ENCODE results near the gene RUBCN. TPM values are rescaled to one million over a fixed set of nuclear protein-coding genes. Genes with fewer than 3 reads are reported as not detected.

The RUBCN gene
- total RNA-seq, 2 experiments from 2014 or later = 45.1 to 56.7 TPM

DNA sequence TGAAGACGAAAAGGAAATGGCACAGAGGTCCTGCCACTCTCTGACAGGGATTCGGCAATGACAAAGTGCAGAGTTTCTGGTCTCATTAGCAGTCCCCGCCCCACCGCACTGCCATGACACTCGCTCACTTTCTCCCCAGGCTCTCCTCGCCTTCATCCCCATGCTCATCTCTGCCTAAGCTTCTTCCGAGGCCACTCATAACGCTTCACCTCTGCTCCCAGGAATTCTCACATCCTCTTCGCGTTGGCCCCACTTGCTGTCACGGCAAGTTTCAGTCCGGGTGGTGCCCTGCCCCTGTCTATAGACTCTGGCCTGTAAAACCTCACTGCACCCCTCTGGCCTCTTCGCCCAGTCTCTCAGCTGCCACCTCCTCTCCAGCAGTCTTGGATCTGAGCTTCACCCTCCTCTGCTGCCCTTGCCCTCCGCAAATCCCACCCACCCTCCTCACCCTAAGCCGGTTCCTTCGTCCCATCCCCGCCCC, 654 bp downstream of the RUBCN start:
- H2AFZ ChIP-seq (ENCODE audit: low read length) = peak overlapping the region; percentile 1; the same call in 1 of the 2 replicates
- TF ChIP-seq, protein P1, sequence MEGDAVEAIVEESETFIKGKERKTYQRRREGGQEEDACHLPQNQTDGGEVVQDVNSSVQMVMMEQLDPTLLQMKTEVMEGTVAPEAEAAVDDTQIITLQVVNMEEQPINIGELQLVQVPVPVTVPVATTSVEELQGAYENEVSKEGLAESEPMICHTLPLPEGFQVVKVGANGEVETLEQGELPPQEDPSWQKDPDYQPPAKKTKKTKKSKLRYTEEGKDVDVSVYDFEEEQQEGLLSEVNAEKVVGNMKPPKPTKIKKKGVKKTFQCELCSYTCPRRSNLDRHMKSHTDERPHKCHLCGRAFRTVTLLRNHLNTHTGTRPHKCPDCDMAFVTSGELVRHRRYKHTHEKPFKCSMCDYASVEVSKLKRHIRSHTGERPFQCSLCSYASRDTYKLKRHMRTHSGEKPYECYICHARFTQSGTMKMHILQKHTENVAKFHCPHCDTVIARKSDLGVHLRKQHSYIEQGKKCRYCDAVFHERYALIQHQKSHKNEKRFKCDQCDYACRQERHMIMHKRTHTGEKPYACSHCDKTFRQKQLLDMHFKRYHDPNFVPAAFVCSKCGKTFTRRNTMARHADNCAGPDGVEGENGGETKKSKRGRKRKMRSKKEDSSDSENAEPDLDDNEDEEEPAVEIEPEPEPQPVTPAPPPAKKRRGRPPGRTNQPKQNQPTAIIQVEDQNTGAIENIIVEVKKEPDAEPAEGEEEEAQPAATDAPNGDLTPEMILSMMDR (conservative IDR thresholded peaks at IDR 0.05; ENCODE audit: low read length) = no peak
- no peak for TF ChIP-seq EZH2phosphoT487 (IDR thresholded peaks at IDR 0.05; ENCODE audit: borderline replicate concordance, low read depth, low read length)
- H3K36me3 ChIP-seq (ENCODE audit: insufficient read depth, low read length) = peaks cover 23% of the 10 kb centered on the region
- H3K4me1 ChIP-seq (ENCODE audit: insufficient read depth, low read length, poor library complexity, severe bottlenecking) = peaks cover 47% of the 10 kb centered on the region
- POLR2A ChIA-PET = interaction anchor here (0.8 to 5.5 kb wide), 12 partner anchors 10 to 61 kb away, joined by 3 to 41 read pairs (median 5); no protein-coding TSS in a partner anchor
- no peaks in the 10 kb centered on the region for H3K9me3 ChIP-seq (ENCODE audit: low read length)
- intact Hi-C loops (cut with micrococcal nuclease; ENCODE audit: unreplicated experiment) = loop anchor here (2.0 kb wide), 1 partner anchor 55 kb away; the partner anchor contains the start of gene LRCH3
- peak; percentile 61 for DNase-seq (ENCODE audit: low spot score)
- peaks cover 57% of the 10 kb centered on the region for H3K79me2 ChIP-seq (ENCODE audit: insufficient read depth, low read depth, low read length)
- CTCF ChIA-PET (ENCODE audit: unreplicated experiment) = interaction anchor here (1.0 kb wide), 1 partner anchor 15 kb away, joined by 3 read pairs; no protein-coding TSS in a partner anchor
- H4K20me1 ChIP-seq (ENCODE audit: insufficient read depth, low read length) = no peaks in the 10 kb centered on the region
- H3K4me2 ChIP-seq (ENCODE audit: low read length) = peak overlapping the region; percentile 80
- no peaks in the 10 kb centered on the region for H3K9me2 ChIP-seq (ENCODE audit: insufficient read depth, low read length)
- peak overlapping the region; percentile 94 for H3K27ac ChIP-seq (ENCODE audit: low read depth, low read length, poor library complexity, severe bottlenecking)
- BruUV-seq (replicated peaks) = no TSS peak
- H3K4me3 ChIP-seq (ENCODE audit: low read depth, low read length, poor library complexity, severe bottlenecking) = peak overlapping the region; percentile 83

DNA sequence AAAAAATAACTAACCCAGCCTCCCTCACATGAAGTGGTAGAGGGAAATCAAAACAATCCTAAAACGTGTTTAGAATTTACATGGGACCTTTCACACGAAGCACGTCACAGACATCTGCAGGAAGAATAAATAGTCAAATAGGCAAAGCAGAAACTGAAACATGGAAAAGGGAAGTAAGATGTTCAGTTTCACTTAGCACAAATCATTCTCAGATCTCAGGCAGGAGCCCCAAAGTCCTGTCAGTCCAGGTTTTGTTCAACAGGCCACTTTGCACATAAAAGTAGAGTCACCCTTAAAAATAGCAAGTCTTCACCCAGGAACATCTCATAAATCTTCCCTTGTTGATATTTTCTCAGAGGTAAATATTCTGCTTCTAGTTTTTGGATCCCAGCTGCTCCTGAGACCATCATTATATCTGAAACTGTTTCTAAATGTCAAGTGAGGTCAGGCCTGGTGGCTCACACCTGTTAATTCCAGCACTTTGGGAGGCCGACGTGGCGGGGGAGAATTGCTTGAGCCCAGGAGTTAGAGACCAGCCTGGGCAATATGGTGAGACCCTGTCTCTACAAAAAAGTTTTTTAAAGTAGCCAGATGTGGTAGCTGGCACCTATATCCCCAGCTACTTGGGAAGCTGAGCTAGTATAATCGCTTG, 1.9 kb downstream of the RUBCN start:
- CTCF ChIA-PET (ENCODE audit: unreplicated experiment) = no interaction called here
- TSS peak; percentile 65 for BruUV-seq (replicated peaks)

More for the DNA sequence above, 1.9 kb downstream of the RUBCN start:
- no peaks in the 10 kb centered on the region for H4K20me1 ChIP-seq (ENCODE audit: insufficient read depth, low read length)
- POLR2A ChIA-PET = interaction anchor here (0.9 to 5.5 kb wide), 4 partner anchors 12 to 21 kb away, joined by 3 to 41 read pairs (median 10); no protein-coding TSS in a partner anchor
- H3K4me3 ChIP-seq (ENCODE audit: low read depth, low read length, poor library complexity, severe bottlenecking) = peak overlapping the region; percentile 83
- peaks cover 65% of the 10 kb centered on the region for H3K79me2 ChIP-seq (ENCODE audit: insufficient read depth, low read depth, low read length)
- H3K4me1 ChIP-seq (ENCODE audit: insufficient read depth, low read length, poor library complexity, severe bottlenecking) = peaks cover 53% of the 10 kb centered on the region
- H3K9me3 ChIP-seq (ENCODE audit: low read length) = peaks cover 5% of the 10 kb centered on the region; the same call in 1 of the 2 replicates
- TF ChIP-seq EZH2phosphoT487 (IDR thresholded peaks at IDR 0.05; ENCODE audit: borderline replicate concordance, low read depth, low read length) = no peak
- TF ChIP-seq, protein P1 (conservative IDR thresholded peaks at IDR 0.05; ENCODE audit: low read length) = no peak
- peak overlapping the region; percentile 94 for H3K27ac ChIP-seq (ENCODE audit: low read depth, low read length, poor library complexity, severe bottlenecking)
- H3K9me2 ChIP-seq (ENCODE audit: insufficient read depth, low read length) = no peaks in the 10 kb centered on the region
- DNase-seq (ENCODE audit: low spot score) = peak; percentile 92
- H3K4me2 ChIP-seq (ENCODE audit: low read length) = peak overlapping the region; percentile 80
- H2AFZ ChIP-seq (ENCODE audit: low read length) = no peak overlapping the region
- H3K36me3 ChIP-seq (ENCODE audit: insufficient read depth, low read length) = peaks cover 28% of the 10 kb centered on the region
- intact Hi-C loops (cut with micrococcal nuclease; ENCODE audit: unreplicated experiment) = loop anchor here (1.0 to 2.0 kb wide), 2 partner anchors 22 to 60 kb away; no protein-coding TSS in a partner anchor
